Jurkat, Clone E6-1 (cell line): ENCODE measurements around the gene NTM.
A peak's percentile ranks its signal among the peaks of the same experiment; 100 is the strongest.

Experiments
- DNase-seq: peaks from one replicate; pipeline ENCODE4 v3.0.0-alpha.2; 2011; ENCODE audit warnings: low read depth, low spot score
- H3K4me3 ChIP-seq: 2 replicates; pipeline ENCODE4 v1.5.1; 2011; ENCODE audit warnings: mild to moderate bottlenecking, low read length, control low read depth, moderate library complexity

Gene NTM

DNA sequence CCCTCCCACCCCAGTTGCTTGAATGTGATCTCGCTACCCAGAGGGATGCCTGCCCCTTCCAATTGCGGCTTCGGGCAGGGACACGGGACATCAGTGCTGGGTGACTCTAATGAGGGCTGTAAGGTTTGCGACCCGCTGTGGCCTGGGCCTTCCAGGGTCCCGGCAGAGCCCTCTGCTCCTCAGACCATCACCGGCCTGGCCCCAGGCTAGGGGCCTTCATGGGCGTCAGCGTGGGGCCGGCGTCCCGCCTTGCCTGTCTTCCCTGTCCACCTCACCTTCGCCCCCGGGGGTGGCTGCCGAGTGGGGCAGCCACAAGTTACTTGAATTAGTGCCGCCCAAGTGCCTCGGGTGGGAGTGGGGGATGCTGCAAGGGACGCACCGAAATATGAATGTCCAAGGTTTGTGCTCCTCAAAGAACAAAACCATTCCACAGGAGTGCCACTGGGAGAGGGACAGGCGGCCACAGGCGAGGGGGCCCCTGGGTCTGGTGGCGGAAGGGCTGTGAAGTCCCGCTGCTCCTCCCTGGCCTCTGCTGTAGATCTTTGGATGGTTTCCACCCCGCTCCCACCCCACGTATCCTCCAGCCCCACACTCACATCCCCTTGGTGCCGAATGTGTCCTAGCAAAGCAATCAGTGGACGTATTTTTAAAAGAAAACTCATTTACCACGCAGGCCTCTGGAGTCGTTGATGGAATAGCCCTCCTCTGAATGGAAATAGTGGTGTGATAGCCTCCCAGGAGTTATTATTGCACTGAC, 317.1 kb downstream of the NTM start:
- H3K4me3 ChIP-seq, result no peak overlapping the region
- DNase-seq, result no peak

DNA sequence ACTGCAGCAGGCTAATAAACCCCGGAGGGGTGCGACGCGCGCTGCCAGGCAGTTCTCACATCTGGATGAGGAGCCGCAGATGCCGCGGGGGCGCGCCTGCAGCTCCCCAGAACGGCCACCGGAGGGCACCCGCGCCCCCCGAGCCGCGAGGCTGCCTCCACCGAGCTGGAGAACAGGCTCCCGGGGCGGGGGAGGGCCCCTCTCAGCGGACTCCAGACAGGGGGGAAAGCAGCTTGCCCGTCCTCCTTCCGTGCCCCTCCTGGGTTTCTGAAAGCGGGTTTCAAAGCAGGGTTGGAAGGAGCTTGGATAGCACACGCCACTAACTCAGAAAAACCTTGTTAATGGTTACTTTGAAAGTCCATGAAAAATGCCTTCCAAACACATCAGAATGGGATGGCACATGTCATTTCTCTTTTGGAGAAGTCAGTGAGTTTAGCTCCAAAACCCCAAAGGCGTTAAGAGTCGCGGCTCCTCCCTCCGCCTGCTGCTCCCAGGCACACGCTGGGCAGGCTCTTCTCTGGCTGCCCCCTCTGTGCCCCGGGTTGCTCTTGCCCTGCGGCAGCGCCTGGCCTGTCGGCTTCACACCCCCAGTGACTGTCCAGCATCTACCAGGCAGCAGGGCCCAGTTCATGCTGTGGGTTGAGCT, 317.8 kb downstream of the NTM start:
- H3K4me3 ChIP-seq, result no peak overlapping the region
- DNase-seq, result peak; percentile 38

DNA sequence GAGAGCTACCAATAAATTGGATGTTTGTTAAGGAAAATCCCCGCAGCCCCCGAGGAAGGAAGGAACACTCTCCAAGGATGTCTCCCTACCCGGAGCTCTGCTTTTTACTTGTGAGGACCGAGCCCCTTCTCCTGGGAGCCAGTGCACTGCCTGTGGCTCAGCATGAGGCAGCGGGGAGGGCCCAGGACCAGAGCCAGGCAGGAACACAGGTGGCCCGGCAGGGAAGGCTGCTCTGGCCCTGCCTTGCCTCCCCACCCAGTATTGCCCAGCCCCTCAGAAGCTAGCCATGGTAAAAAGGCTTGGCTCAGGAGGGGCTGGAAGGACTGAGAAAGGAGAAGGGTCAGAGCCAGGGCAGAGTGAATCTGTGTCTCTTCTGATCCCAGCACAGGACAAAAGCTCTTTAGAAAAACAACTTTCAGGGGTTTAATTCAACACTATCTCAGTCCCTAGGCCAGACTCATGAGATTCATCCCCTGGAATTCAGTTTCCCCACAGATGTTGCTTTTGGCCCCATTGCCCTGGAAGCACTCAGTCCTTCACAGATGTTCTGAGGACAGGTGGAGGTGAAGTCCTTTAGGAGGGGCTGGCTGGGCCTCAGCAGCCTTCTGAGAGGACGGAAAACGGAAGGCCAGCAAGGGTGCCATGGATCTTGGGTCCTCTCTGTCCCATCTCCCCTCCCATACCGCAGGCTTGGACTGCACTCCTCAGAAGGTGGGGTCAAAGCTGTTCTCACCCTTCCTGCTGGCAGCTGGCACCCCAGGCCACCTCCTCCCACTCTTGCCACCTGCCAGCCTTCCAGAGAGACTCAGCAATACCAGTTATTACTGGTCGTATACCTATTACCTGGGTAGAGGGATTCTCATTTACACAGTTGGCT, 318.9 kb downstream of the NTM start:
- DNase-seq, result no peak
- H3K4me3 ChIP-seq, result no peak overlapping the region

GRCh38 chr11:131690362-131690761, 319.9 kb downstream of the NTM start:
- DNase-seq, result no peak
- H3K4me3 ChIP-seq, result no peak overlapping the region

GRCh38 chr11:131690776-131691175, 320.4 kb downstream of the NTM start:
- DNase-seq, result no peak
- H3K4me3 ChIP-seq, result no peak overlapping the region

DNA sequence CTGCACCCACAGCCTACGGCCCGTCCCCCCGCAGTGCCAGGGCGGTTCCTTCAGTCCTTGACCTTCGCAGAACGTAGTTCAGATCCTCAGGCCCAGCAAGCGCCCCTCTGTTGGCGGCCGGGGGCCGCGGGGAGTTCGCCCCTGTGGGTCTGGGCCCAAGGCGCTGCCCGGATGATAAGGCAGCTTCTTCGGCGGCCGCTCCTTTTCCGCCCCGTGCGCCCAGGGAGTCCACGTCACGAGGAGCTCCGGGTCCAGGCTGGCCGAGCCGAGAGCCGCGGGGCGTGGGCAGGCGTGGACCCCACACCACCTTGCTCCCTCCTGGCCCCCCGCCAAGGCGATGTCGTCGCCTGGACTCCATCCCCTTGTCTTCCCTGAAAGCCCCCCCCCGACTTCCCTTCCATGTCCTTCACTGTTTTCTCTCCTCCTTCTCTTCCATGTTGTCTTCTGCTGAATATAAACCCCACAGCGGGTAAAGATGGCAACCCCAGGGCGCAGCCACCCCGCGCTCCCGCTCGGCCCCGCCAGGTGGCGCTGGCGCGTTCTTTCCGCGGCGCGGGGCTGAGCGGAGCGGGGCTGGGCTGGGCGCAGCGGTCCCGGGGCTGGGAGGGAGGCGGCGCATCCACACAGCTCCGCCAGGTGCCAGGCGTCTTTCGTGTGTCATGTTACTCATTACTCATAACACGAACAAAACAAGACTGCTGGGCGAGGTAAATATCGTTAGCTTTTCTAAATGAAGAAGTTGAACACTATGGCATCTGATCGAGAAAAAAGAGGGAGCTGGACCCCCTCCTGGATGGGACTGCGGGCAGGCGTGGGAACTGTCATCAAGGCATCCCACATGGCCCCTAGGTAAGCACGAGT, 321.0 kb downstream of the NTM start:
- no peak overlapping the region for H3K4me3 ChIP-seq
- DNase-seq, result peak; percentile 22

- no peak for DNase-seq
- H3K4me3 ChIP-seq, result no peak overlapping the region
Observed at GRCh38 chr11:131692151-131692550, 321.7 kb downstream of the NTM start.

DNA sequence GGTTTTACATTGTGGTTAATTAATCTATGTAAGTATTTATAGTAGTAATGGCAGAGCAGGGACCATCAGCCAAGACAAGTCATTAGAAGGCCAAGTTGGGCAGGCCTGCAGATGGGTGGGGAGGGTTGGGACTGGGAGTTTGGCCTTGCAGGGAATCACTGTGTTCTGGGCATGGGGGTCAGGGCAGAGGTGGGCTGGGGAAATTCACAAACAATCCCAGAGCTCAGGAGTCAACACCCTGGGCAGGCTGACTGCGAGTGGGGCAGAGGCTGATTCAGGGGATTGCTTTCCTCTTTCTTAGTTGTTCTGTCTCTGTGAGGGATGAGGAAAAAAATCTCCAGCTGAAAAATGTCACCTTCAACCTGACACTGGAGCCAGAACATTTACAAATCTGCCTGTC, 322.5 kb downstream of the NTM start:
- no peak for DNase-seq

GRCh38 chr11:131693756-131694155, 323.3 kb downstream of the NTM start:
- no peak for DNase-seq

More for the DNA sequence above, 322.5 kb downstream of the NTM start:
- H3K4me3 ChIP-seq, result no peak overlapping the region

DNA sequence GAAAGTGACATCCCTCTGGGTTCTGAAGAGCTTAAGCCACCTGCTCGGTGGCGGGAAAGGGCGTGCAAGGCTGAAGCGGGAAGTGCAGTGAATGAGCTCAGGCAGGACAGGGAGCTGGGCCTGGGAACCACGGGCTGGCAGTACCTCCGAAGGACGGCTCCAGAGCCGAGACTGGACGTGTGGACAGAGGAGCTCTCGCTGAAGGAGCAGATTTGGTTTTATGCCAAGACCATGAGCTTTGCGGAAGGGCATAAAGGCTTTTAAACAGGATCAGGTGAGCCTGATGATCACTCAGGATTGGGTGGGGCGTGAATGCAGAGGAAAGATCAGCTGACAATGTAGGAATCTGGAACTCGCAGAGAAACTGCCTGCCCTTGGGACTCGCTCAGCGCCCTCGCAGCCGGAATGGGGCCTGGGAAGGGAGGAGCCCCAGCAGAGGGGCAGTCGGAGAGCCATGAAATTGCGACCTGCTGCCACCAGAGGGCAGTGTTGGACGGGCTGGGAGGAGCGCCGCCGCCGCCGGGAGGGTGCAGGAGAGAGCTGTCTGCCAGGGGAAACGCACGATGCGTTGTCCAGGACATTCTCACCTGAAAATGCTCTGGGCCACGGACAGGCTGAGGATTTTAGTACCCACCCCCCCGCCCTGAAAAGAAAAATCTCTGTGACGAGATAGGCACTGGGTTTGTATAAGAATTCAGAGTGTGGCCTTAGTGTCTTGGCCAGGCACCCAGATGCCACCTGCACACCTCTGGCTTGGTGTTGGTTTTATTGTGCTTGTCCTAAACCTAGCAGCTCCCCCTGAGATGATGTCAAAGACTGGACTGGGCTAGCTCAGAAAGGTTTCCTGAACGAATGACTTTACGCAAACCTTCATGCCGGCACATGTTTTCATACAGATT, 324.4 kb downstream of the NTM start:
- H3K4me3 ChIP-seq, result no peak overlapping the region
- peak; percentile 35 for DNase-seq

More at GRCh38 chr11:131693756-131694155, 323.3 kb downstream of the NTM start:
- no peak overlapping the region for H3K4me3 ChIP-seq

DNA sequence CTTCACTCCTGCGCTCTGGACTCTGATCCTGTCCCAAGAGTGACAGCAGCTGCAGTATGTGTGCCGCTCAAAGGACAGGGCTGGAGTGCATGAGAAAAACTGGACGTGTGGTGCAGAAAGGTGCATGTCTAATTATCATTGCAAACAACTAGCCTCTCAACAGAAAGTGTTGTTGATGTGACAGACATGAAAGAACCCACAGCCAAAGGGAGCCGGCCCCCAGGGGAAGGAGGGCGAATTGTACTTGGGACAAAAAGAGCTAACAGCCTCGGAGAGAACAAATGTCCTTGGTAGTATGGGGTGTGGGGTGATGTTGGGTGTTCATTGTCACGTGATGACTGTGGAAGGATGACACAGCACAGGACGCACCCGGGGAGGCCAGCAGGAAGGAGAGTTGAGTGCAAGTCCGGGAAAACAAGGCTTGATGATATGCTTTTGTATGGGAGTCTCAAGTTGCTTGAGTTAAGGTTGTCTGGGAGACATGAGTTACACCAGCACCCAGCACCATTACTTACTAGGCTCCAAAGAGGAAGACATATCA, 325.5 kb downstream of the NTM start:
- DNase-seq, result no peak
- no peak overlapping the region for H3K4me3 ChIP-seq

- no peak overlapping the region for H3K4me3 ChIP-seq
- no peak for DNase-seq
Observed at GRCh38 chr11:131696690-131697089, 326.3 kb downstream of the NTM start.

GRCh38 chr11:131703311-131703710, 332.9 kb downstream of the NTM start:
- no peak overlapping the region for H3K4me3 ChIP-seq
- DNase-seq, result no peak

- no peak overlapping the region for H3K4me3 ChIP-seq
- DNase-seq, result no peak
Observed at GRCh38 chr11:131704682-131705081, 334.3 kb downstream of the NTM start.

DNA sequence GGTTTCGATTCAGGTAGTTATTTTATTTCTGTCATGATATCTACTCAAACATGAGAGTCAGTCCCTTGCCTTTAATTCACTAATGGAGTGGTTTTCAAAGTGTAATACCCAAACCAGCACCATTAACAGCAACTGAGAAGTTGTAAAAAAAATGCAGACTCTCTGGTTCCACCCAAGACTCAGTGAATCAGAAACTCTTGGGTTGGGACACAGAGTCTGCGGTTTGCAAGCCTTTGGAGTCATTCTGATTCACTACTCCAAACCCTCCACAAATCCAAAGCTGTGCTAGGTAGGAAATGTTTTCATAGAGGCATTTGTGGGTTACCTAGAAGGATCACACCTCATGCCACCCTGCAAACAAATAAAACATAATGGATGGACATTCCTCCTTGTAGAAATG, 340.1 kb downstream of the NTM start:
- H3K4me3 ChIP-seq, result no peak overlapping the region
- no peak for DNase-seq

- no peak overlapping the region for H3K4me3 ChIP-seq
- no peak for DNase-seq
Observed at GRCh38 chr11:131712897-131713296, 342.5 kb downstream of the NTM start.

- no peak for DNase-seq
- H3K4me3 ChIP-seq, result no peak overlapping the region
Observed at GRCh38 chr11:131713529-131714134, 343.2 kb downstream of the NTM start.
